GM13977 (cell line): Measurements from ENCODE around the gene MS4A2.

Experiments used
- DNase-seq: peaks from one replicate; pipeline ENCODE4 v3.0.0; 2012; ENCODE audit warnings: low spot score
- CTCF ChIP-seq: IDR thresholded peaks from 2 replicates; pipeline ENCODE4 v1.5.1; 2012; ENCODE audit warnings: mild to moderate bottlenecking, control low read depth; ENCODE audit not compliant: insufficient read depth; ENCODE audit errors: extremely low read depth, missing control alignments
- in situ Hi-C: fragments of 300-500 bp; cut with MboI; formaldehyde crosslinking; loops from one replicate; pipeline ENCODE4 v1.12.0; 2022; ENCODE audit warnings: low sequenced_read_pairs, low pct_unique_long_range_greater_than_20kb, mixed read lengths, inconsistent platforms; ENCODE audit not compliant: unreplicated experiment

Gene MS4A2

GRCh38 chr11:60084631-60085273 is 3.7 kb upstream of the MS4A2 start:
- in situ Hi-C loops = no loop called here
- no peak for TF ChIP-seq CTCF

GRCh38 chr11:60085909-60086308 is 2.6 kb upstream of the MS4A2 start:
- no peak for DNase-seq
- TF ChIP-seq CTCF = no peak
- in situ Hi-C loops = no loop called here

More at GRCh38 chr11:60084631-60085273, 3.7 kb upstream of the MS4A2 start:
- no peak for DNase-seq

- in situ Hi-C loops = no loop called here
- no peak for TF ChIP-seq CTCF
- DNase-seq = no peak
Observed at GRCh38 chr11:60087239-60087638, 1.2 kb upstream of the MS4A2 start.

- in situ Hi-C loops = no loop called here
- DNase-seq = no peak
- no peak for TF ChIP-seq CTCF
Observed at GRCh38 chr11:60095477-60096120, 7.1 kb downstream of the MS4A2 start.

GRCh38 chr11:60097189-60097588 is 8.7 kb downstream of the MS4A2 start:
- TF ChIP-seq CTCF = no peak
- in situ Hi-C loops = no loop called here
- no peak for DNase-seq

- DNase-seq = no peak
Observed at GRCh38 chr11:60098508-60098907, 10.0 kb downstream of the MS4A2 start.

More at GRCh38 chr11:60098508-60098907, 10.0 kb downstream of the MS4A2 start:
- TF ChIP-seq CTCF = no peak
- in situ Hi-C loops = no loop called here
